ENCODE results near the gene AKAP13.

The AKAP13 gene

DNA sequence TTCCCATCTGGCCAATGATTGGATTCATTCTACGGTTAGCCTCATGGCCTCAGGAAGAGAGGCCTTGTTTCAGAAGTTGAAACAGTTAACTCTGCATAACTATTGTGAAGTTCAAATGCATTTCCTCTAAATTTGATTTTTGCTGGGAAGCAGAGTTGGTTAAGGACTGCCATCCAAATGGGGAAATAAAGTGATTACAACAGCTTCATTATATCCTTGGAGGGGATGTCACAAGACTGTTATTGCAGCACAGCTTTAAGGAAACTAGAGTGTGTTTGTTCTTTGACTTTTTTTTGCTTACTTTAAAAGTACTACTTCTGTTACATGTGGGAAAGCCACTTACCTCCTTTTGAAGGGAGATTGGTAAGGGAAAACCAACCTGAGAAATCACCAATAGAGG, 164.8 kb downstream of the AKAP13 start:
- no peak for DNase-seq

DNA sequence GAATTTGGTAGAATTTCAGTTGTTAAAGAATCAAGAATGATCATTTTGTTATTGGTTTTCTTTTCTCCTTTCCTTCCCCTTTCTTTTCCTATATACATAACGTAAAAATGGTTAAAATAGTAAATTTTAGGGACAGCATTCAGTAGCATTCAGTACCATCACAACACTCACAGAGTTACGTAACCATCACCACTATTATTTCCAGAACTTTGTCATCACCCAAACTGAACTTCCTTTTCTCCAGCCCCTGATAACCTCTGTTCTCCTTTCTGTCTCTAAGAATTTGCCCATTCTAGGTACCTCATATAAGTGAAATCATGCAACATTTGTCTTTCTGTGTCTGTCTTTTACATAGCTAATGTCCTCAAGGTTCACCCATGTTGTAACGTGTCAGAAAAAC, 165.3 kb downstream of the AKAP13 start:
- DNase-seq = no peak

DNA sequence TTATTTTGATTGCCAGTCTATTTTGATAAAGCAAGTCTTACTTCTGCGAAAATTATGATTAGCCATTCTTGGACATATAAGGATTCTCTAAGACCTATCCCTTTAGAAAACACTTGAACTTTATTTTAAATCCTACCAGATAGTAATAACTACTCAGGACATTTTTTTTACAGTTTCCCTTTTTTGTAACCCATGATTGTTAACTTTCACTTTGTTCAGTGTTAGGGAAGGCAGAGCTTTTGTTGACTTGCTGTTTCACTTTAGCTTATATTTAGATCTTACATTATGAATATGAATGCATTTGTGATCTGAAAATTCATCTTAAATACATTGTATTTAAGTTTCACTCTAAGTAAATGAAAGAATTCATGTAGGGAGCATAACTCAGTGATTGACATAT, 167.0 kb downstream of the AKAP13 start:
- no peak for DNase-seq

DNA sequence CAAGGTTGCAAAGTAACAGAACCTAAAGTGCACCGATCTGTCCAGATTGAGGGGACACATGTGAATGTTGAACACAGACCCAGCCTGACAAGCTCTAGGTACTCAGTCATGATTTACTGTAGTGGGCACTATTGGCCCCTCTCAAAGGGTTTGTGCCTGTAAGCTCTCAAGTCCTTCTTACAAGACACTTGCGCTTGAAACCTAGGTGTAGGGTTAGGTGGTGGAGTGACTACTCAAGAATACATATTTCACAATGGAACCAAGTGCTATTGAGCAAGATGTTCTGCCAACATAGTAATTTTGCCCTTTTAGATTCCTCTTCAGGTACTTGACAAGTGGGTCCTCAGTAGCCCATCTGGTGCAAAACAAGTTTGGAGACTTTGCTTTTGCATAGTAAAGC, 169.9 kb downstream of the AKAP13 start:
- DNase-seq = no peak

DNA sequence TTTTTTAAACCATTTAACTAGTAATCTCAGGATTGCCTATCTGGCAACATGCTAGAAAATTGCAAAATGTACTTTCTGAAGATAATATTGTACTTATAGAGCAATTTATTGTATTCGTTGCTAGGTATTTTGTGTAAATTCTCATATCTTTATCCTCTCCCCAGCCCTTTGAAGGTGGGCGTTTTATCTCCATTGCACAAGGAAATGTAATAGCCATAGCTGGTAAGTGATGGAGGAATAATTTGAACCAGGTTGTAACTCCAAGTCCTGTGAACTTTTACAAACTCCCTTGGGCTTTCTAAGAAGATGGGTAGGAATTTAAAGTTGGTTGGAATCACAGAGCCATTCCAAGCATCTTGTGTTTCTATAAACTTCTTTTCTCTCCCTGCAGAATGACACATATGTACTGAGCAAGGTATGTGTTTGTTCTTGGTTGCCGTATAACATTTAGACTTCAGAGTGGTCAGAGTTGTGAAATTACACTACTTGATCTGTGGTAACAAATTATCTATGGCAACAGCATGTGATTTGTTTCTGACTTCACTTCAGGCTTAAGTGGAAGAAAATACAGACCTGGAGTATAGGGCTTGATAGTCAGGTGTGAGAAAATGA, 170.9 kb downstream of the AKAP13 start:
- DNase-seq = no peak

DNA sequence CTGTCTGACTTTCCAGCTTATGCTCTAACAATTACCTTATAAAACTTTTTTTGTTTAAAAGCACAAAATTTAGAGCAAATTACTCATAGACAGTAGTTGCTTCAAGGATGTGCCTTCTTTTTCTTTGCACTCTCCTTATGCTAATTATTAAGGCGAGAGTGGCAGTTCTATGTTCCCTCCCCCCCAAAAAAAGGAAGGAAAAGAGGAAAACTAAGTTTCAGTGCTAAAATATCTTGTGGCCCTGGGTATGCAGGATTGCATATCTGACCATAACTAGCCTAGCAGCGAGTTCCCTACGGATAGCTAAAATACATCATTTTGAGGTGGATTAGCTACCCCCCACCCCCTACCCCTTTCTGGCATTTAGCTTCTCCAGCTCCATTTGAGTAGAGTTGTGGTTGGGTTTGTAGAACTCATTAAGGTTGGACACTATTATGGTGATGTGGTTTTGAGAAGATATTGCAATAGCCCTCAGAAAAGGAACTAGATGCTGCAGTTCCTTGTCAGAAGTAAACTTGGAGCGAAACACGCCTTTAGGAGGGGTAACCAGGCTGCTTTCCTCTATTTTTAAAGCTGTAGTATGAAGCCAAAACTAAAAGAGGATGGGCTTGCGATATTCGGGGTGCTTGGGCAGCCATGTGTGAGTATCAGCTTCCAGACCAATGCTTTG, 174.6 kb downstream of the AKAP13 start:
- DNase-seq = no peak

DNA sequence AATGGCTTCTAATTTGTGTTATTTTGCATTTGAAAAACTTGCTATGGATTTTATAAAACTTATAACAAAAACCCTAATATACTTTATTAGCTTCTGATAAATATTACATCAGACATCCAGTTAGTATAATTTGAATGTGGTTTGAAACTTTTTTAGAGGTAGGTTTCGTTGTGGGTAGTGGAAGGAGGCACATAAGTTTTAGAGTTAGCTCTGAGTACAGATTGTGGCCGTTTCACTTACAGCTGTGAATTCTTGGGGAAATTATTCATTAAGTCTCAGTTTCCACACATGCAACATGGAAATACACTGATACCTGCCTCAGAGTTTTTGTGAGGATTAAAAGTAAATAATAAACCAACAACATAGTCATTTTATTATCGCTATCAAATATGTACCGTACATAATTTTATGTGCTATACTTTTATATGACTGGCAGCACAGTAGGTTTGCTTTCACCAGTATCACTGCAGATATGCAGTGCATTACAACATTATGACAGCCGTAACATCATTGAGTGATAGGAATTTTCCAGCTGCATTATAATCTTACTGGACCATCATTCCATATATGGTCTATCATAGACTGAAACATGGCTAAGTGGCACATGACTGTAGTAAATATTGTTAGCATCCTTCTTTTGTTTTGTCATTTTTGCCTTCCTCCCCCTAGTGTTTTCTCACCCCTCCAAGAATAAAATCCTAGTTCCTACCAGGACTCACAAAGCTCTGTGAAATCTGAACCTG, 175.6 kb downstream of the AKAP13 start:
- no peak for DNase-seq

DNA sequence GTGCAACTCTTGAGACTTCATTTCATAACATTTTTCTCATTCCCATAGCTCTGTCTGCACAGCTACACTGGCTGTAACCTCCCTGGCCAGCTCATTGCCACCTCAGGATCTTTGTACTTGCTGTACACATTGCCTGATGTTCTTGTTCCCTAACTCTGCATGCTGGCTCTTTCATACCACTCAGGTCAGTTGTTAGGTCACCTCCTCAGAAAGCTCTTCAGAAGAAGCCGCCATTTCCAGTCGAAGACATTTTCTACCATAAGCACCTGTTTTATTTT, 176.2 kb downstream of the AKAP13 start:
- no peak for DNase-seq

DNA sequence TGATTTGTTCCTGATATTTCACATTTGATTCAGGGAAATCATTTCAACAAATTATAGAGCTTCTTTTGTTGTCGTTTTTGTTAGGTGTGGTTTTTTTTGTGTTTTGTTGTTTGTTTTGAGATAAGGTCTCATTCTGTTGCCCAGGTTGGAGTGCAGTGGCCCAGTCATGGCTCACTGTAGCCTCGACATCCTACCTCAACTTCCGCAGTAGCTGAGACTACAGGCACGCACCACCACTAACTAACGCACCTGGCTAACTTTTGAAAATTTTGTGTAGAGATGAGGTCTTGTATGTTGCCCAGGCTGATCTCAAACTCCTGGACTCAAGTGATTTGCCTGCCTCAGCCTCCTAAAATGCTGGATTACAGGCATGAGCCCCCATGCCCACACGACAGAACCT, 177.0 kb downstream of the AKAP13 start:
- no peak for DNase-seq

DNA sequence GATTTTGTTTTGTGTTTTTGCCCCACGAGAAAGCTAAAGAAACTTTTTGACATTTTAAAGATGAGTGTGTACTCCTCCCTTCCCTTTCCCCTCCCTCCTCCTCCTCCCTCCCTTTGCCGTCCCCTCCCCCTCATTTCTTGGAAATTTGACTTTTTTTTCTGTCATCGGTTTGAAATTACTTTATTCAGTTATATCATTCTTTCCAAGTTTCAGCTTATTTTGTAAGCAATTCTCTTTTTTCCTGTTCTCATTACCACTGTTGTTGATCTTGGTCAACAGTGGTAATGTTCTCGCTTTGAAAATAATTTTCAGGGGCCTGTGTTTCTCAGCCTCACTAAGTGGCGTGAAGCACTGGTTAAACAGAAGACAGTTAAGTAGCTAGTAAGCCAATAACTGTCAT, 178.4 kb downstream of the AKAP13 start:
- no peak for DNase-seq

DNA sequence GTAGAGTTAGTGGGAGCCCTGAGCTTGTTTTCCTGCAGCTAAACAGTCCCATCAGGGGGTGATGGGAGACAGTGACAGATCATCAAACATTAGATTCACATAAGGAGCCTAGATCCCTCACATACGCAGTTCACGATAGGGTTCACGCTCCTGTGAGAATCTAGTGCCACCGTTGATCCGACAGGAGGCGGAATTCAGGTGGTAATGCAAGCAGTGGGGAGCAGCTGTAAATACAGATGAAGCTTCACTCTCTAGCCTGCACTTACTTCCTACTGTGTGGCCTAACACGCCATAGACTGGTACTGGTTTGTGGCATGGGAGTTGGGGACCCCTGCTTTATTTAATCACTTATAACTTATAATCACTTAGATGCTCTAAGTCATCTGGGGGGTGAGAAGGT, 179.1 kb downstream of the AKAP13 start:
- DNase-seq = no peak

DNA sequence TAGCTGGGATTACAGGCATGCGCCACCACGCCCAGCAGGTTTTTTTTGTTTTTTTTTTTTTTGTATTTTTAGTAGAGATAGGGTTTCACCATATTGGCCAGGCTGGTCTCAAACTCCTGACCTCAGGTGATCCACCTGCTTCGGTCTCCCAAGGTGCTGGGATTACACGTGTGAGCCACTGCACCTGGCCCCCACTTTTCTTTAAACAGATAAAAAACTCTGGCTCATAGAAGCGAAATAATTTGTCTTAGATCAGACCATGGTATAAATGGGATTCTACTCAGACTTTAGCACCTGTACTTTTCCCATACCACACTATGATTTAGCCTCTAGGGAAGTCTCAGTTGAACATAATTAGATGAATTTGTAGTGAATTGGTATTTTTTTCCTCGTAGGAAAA, 182.4 kb downstream of the AKAP13 start:
- no peak for DNase-seq

DNA sequence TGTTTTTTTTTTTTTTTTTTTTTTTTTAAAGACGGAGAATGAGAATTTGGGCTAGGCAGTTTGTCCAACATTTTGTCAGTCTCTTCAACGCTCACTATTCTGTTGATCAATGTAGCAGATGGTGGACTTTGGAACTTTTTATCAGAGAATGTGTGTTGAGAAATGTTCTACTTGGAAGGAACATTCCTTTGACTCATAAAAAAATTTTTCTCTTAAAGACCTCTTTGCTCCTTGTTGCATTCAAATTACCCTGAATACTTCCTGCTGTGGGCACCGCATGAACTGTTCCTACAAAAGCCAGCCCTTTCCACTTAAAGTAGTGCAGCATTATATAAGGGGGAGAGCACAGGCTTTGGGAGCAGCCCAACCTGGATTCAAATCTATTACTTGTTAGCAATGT, 182.9 kb downstream of the AKAP13 start:
- DNase-seq = no peak

DNA sequence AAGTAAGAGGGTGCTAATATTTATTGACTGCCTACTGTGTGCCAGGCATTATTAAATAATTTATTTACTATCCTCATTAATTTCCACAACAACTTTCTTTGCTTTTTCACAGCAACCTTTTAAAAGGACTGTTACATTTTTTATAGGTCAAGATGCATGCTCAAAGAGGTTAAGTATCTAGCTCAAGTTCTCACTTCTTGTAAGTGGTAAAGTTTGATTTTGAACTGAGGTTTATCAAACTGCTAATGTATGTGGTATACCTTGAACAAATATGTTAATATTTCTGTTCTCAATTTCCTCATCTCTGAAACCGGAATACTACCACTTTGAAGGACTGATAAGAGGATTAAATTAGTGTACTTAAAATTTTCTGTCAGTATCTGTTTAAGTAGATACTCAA, 183.3 kb downstream of the AKAP13 start:
- DNase-seq = no peak

DNA sequence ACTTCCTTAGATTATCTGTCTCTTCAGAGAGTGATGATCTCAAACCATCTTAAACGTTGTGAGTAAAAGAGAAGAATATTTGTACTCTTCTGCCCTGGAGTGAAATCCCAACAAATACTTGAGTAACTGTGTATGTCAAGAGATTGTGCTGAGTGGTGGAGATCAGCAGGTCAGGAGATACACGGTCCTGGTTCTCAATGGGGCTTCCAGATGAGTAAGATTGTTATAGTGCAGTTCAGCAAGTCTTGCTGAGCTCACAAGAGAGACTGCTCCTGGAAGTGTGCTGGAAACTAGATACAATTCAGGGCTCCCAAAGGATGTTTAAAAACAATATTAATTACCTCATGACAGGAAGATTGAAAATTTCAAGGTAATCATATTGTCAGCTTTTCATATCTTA, 184.3 kb downstream of the AKAP13 start:
- DNase-seq = no peak

DNA sequence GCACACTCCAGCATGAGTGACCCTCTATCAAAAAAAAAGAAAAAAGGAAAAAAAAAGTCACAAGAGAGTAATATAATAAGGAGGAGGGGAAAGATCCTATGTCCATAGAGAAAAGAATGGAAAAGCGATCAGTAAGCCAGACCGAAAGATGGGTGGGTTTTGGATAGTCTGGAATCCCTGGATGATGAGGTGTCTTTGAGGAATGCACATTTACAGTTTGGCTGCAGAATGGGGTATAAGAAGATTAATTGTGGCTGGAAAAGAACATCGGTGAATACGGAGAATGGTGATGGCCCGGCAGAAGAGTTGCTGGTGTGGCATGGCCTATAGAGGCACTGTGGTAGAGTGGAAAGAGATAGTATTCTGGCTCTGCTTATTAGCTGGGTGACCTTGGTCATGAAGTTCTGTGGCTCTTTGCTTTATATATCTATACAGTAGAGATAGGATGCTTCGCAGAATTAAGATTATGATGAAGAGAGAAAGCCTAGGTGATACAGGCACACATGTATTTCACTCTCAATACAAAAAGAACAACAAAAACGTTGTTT, 187.9 kb downstream of the AKAP13 start:
- no peak for DNase-seq

DNA sequence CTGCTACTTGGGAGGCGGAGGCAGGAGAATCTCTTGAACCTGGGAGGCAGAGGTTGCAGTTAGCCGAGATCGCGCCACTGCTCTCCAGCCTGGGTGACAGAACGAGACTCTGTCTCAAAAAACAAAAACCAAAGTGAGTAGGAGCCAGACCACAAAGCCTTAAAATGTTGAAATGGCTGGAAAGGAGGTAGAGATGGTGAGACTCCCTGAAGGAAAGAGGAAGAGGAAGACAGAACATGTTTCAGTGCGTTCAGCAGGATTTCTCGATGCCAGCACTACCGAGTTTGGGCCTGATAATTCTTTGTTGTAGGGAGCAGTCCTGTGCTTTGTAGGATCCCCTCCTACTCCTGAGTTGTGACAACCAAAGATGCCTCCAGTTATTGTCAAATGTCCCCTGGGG, 189.9 kb downstream of the AKAP13 start:
- DNase-seq = no peak

DNA sequence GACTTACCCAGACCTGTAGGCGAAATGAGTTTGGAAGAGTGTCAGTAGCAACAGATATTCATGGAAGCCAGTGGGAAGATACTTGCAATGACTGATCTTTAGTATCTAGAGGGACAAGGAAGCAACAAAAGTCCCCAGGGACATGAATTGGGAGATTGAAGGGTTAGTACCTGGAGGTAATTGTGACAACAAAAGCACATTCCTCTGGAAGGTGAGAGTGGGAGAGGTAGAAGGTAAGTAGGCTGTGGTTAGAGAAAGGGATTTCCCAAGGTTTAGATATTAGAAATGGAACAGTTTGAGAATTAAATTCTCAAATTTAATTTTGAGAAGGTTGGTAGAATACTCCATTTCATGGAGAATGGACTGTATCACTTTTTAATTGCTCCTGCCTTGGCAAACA, 191.4 kb downstream of the AKAP13 start:
- no peak for DNase-seq

DNA sequence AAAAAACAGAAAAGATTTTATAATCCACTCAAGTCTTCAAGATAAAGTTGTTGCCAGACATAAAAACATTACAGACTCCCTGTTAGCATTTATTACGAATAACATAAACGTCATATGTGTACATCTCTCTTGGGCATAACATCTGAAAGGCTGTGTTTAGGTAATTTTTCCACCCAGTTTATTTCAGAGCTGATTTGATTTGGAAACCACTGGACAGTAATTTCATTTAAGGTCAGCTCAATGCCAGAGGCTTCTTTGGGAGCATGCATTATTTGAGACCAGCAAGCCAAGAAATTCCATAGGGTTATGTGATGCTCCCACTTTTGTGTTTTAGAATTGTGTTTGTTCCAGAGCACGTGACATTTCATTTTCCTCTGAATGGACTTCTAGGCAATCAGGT, 196.0 kb downstream of the AKAP13 start:
- DNase-seq = no peak

DNA sequence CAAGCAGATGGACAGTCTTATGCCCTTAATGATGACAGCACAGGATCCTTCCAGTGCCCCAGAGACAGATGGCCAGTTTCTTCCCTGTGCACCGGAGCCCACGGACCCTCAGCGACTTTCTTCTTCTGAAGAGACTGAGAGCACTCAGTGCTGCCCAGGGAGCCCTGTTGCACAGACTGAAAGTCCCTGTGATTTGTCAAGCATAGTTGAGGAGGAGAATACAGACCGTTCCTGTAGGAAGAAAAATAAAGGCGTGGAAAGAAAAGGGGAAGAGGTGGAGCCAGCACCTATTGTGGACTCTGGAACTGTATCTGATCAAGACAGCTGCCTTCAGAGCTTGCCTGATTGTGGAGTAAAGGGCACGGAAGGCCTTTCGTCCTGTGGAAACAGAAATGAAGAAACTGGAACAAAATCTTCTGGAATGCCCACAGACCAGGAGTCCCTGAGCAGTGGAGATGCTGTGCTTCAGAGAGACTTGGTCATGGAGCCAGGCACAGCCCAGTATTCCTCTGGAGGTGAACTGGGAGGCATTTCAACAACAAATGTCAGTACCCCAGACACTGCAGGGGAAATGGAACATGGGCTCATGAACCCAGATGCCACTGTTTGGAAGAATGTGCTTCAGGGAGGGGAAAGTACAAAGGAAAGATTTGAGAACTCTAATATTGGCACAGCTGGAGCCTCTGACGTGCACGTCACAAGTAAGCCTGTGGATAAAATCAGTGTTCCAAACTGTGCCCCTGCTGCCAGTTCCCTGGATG, 198.7 kb downstream of the AKAP13 start:
- no peak for DNase-seq

DNA sequence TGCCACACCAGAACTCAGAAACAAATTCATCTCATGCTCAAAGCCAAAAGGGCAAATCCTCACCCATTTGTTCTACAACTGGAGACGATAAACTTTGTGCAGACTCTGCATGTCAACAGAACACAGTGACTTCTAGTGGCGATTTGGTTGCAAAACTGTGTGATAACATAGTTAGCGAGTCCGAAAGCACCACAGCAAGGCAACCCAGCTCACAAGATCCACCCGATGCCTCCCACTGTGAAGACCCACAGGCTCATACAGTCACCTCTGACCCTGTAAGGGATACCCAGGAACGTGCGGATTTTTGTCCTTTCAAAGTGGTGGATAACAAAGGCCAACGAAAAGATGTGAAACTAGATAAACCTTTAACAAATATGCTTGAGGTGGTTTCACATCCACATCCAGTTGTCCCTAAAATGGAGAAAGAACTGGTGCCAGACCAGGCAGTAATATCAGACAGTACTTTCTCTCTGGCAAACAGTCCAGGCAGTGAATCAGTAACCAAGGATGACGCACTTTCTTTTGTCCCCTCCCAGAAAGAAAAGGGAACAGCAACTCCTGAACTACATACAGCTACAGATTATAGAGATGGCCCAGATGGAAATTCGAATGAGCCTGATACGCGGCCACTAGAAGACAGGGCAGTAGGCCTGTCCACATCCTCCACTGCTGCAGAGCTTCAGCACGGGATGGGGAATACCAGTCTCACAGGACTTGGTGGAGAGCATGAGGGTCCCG, 199.7 kb downstream of the AKAP13 start:
- peak; percentile 36 for DNase-seq

DNA sequence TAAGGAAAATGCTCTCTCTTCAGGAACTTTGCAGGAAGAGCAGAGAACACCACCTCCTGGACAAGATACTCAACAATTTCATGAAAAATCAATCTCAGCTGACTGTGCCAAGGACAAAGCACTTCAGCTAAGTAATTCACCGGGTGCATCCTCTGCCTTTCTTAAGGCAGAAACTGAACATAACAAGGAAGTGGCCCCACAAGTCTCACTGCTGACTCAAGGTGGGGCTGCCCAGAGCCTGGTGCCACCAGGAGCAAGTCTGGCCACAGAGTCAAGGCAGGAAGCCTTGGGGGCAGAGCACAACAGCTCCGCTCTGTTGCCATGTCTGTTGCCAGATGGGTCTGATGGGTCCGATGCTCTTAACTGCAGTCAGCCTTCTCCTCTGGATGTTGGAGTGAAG, 200.5 kb downstream of the AKAP13 start:
- peak; percentile 72 for DNase-seq

DNA sequence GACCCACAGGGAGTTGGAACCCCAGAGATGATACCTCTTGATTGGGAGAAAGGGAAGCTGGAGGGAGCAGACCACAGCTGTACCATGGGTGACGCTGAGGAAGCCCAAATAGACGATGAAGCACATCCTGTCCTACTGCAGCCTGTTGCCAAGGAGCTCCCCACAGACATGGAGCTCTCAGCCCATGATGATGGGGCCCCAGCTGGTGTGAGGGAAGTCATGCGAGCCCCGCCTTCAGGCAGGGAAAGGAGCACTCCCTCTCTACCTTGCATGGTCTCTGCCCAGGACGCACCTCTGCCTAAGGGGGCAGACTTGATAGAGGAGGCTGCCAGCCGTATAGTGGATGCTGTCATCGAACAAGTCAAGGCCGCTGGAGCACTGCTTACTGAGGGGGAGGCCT, 201.1 kb downstream of the AKAP13 start:
- DNase-seq = peak; percentile 66
